ENCODE results near the gene RAF1. TPM values are rescaled to one million over a fixed set of nuclear protein-coding genes. Genes with fewer than 3 reads are reported as not detected.
"Not testable (repeated sequence)": the region's sequence is repeated elsewhere in the genome, so short reads cannot be mapped to it uniquely, and the experiment has no call there.

Gene RAF1
- total RNA-seq, 1 donor from 2014 or later, result 123 TPM

DNA sequence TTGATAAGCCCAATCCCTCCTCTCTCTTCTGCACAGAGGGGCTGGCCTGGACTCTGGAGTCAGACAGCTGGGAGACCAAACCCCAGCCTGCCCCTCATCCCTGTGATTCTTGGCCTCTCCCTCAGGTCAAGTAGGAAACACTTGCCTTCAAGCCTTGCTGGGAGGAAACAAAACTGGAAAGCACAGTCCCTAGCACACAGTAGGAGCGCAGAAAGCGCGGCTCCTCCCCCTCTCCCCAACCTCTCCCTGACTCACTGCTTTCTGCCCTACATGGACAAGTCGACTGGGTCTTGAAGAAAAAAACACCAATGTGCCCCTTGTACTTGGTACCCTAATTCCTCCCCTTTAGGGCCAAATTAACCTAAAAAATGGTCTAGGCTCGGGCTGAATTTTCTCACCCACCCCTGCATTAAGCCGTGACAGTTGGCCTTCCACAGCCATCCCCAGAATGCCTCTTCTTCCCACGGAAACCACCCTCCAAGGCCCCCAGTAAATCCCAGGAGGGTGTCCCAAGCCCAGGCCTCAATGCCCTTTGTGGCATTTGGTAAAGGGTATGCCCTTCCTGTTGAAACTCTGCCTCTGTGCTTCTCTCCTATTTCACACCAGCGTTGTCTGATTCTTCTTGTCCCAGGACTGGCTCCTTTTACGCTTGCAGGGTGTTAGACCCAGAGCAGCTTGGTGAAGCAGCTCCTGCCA lies 11.3 kb upstream of the RAF1 start:
- H3K36me3 Mint-ChIP-seq (ENCODE audit: low read depth), result no peaks in the 10 kb centered on the region
- H3K27ac Mint-ChIP-seq (ENCODE audit: unreplicated experiment), result no peak overlapping the region
- no peak for DNase-seq (ENCODE audit: low read depth, low spot score)
- H3K4me1 Mint-ChIP-seq, result peaks cover 13% of the 10 kb centered on the region
- no peaks in the 10 kb centered on the region for H3K27me3 Mint-ChIP-seq (ENCODE audit: low read depth)
- no peak overlapping the region for H3K4me3 Mint-ChIP-seq
- H3K9me3 Mint-ChIP-seq, result peaks cover 2% of the 10 kb centered on the region
- TF ChIP-seq, protein P1, sequence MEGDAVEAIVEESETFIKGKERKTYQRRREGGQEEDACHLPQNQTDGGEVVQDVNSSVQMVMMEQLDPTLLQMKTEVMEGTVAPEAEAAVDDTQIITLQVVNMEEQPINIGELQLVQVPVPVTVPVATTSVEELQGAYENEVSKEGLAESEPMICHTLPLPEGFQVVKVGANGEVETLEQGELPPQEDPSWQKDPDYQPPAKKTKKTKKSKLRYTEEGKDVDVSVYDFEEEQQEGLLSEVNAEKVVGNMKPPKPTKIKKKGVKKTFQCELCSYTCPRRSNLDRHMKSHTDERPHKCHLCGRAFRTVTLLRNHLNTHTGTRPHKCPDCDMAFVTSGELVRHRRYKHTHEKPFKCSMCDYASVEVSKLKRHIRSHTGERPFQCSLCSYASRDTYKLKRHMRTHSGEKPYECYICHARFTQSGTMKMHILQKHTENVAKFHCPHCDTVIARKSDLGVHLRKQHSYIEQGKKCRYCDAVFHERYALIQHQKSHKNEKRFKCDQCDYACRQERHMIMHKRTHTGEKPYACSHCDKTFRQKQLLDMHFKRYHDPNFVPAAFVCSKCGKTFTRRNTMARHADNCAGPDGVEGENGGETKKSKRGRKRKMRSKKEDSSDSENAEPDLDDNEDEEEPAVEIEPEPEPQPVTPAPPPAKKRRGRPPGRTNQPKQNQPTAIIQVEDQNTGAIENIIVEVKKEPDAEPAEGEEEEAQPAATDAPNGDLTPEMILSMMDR (conservative IDR thresholded peaks at IDR 0.05), result no peak

DNA sequence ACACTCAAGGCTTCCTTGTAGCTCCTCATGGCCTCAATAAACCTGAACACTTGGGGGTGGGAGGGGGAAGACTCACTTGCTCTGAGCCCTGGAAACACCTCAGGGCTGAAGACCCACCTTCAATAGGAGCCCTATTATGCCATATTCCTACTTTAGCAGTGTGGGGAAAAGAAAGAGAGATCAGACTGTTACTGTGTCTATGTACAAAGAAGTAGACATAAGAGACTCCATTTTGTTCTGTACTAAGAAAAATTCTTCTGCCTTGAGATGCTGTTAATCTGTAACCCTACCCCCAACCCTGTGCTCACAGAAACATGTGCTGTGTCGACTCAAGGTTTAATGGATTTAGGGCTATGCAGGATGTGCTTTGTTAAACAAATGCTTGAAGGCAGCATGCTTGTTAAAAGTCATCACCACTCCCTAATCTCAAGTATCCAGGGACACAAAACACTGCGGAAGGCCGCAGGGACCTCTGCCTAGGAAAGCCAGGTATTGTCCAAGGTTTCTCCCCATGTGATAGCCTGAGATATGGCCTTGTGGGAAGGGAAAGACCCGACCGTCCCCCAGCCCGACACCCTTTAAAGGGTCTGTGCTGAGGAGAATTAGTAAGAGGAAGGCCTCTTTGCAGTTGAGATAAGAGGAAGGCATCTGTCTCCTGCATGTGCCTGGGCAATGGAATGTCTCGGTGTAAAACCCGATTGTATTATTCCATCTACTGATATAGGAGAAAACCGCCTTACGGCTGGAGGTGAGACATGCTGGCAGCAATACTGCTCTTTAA lies 10.2 kb upstream of the RAF1 start:
- not testable (repeated sequence) for H3K27me3 Mint-ChIP-seq (ENCODE audit: low read depth); DNase-seq (ENCODE audit: low read depth, low spot score); H3K9me3 Mint-ChIP-seq; H3K36me3 Mint-ChIP-seq (ENCODE audit: low read depth); H3K27ac Mint-ChIP-seq (ENCODE audit: unreplicated experiment); H3K4me1 Mint-ChIP-seq; H3K4me3 Mint-ChIP-seq

DNA sequence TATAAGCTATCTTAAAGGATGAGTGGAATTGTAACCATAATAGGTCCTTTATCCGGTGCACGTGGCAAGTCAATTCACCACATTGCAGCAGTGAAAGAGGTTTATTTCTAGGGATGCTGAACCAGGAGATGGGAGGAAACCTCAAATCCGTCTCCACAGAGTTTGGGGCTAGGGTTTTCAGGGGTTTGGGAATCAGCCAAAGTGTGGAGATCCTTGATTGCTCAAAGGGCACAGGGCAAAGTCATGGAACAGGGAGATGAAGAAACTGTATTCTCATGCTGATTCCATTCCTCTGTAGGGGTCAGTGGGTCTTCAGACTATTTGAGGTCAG lies 7.2 kb upstream of the RAF1 start:
- no peak overlapping the region for H3K27ac Mint-ChIP-seq (ENCODE audit: unreplicated experiment)
- H3K27me3 Mint-ChIP-seq (ENCODE audit: low read depth), result no peaks in the 10 kb centered on the region
- DNase-seq (ENCODE audit: low read depth, low spot score), result no peak
- TF ChIP-seq, protein P1 (conservative IDR thresholded peaks at IDR 0.05), result no peak
- peaks cover 2% of the 10 kb centered on the region for H3K9me3 Mint-ChIP-seq
- H3K4me1 Mint-ChIP-seq, result peaks cover 9% of the 10 kb centered on the region
- H3K36me3 Mint-ChIP-seq (ENCODE audit: low read depth), result no peaks in the 10 kb centered on the region
- no peak overlapping the region for H3K4me3 Mint-ChIP-seq

DNA sequence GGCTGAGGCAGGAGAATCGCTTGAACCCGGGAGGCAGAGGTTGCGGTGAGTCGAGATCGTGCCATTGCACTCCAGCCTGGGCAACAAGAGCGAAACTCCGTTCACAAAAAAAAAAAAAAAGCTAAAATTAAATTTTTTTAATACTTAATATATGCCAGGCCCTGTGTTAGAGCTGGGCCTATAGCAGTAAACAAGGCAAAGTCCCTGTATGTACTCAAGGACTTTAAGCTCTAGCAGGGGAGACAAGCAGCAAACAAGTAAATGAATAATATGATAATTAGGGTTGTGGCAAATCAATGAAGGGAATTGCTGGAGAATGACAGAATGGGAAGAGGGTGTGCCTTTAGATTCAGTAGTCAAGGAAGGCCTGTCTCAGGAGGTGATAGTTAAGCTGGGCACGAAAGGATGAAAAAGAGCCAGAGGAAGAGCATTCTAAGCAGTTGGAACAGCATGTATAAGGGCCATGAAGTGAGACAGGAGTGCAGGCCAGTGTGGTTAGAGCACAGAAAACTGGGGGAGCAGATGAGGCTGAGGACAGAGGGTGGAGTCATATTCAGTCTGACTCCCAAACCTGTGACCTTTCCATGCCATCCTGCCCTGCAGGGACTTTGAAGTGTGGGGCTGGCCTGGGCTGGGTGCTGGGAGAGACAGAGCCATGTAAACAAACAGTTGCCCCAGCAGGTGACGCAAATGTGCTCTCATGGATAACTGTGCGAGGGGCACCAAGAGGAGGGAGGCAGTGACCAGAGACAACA lies 6.6 kb upstream of the RAF1 start:
- Mint-ChIP-seq H3K27me3 (ENCODE audit: low read depth) (no peaks in the 10 kb centered on the region), H3K9me3 (peaks cover under 1% of the 10 kb centered on the region), H3K27ac (ENCODE audit: unreplicated experiment) (peak overlapping the region; percentile 9), H3K36me3 (ENCODE audit: low read depth) (no peaks in the 10 kb centered on the region), H3K4me1 (peaks cover 9% of the 10 kb centered on the region), H3K4me3 (no peak overlapping the region)
- TF ChIP-seq, protein P1 (conservative IDR thresholded peaks at IDR 0.05), result no peak
- no peak for DNase-seq (ENCODE audit: low read depth, low spot score)

DNA sequence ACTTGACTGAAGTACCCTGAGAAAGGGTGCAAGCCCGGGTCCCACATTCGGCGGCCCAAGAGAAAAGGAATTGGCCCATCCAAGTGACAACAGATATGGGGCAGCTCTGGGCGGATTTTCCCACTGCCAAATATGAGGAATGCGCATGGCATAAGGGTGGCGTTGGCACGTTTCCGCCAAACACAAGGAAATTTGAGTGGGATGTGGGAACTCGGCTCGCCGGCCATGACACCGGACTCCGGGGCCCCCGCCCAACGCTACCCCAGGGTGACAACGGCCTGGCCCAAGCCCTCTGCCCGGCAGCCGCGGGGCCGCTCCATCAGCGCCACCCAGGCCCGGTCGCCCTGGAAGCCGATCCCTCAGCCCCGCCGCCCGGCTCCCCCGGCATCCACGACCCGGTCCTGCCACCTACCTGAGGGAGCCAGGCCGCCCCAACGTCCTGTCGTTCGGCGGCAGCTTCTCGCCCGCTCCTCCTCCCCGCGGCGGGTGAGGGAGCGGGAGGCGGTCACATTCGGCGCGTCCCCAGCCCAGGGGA lies 449 bp downstream of the RAF1 start:
- Mint-ChIP-seq H3K27me3 (ENCODE audit: low read depth) (no peaks in the 10 kb centered on the region), H3K4me1 (peaks cover 40% of the 10 kb centered on the region), H3K36me3 (ENCODE audit: low read depth) (peaks cover 7% of the 10 kb centered on the region), H3K27ac (ENCODE audit: unreplicated experiment) (peak overlapping the region; percentile 96), H3K9me3 (peaks cover 2% of the 10 kb centered on the region), H3K4me3 (peak overlapping the region; percentile 100)
- no peak for DNase-seq (ENCODE audit: low read depth, low spot score)
- TF ChIP-seq, protein P1 (conservative IDR thresholded peaks at IDR 0.05), result no peak

Measured in neural crest cell (in vitro differentiated cells).